Activated CD8-positive, alpha-beta memory T cell treated with anti-CD3 and anti-CD28 coated beads for 36 hours (primary cell): ENCODE measurements around the gene FFAR1. TPM values are rescaled to one million over a fixed set of nuclear protein-coding genes. Genes with fewer than 3 reads are reported as not detected.

Source experiments
- total RNA-seq, 2 experiments: library from RNA; stranded (reverse); gene quantifications; one replicate each; pipeline ENCODE4 v1.2.3, GENCODE V29; 2021

The FFAR1 gene
- total RNA-seq, 2 experiments from 2014 or later: not detected

Other genes with a start within 250 kb of the FFAR1 start
- not detected for gene FXYD3, start 232.1 kb upstream of the FFAR1 start, total RNA-seq
- not detected for gene LGI4, start 212.8 kb upstream of the FFAR1 start, total RNA-seq
- gene FXYD1, start 209.1 kb upstream of the FFAR1 start, total RNA-seq: not detected
- gene FXYD7, start 204.6 kb upstream of the FFAR1 start, total RNA-seq: not detected
- gene FXYD5, start 193.2 kb upstream of the FFAR1 start, total RNA-seq: 100 to 1,000 TPM; 286 to 292 TPM
- not detected for gene FAM187B, start 119.2 kb upstream of the FFAR1 start, total RNA-seq
- gene LSR, start 98.9 kb upstream of the FFAR1 start, total RNA-seq: 10 to 100 TPM; 25.1 to 25.3 TPM
- gene USF2, start 78.9 kb upstream of the FFAR1 start, total RNA-seq: 100 to 1,000 TPM; 106 to 112 TPM
- under 1 TPM; 0.48 to 0.55 TPM for gene HAMP, start 65.4 kb upstream of the FFAR1 start, total RNA-seq
- not detected for gene MAG, start 55.7 kb upstream of the FFAR1 start, total RNA-seq
- under 1 TPM; 0.13 to 0.23 TPM for gene CD22, start 18.7 kb upstream of the FFAR1 start, total RNA-seq
- gene FFAR3, start 10.6 kb downstream of the FFAR1 start, total RNA-seq: under 1 TPM; 0.38 to 0.42 TPM
- gene GPR42, start 23.2 kb downstream of the FFAR1 start, total RNA-seq: not detected
- not detected for gene FFAR2, start 100.4 kb downstream of the FFAR1 start, total RNA-seq
- not detected for gene KRTDAP, start 142.6 kb downstream of the FFAR1 start, total RNA-seq
- 1 to 10 TPM in 1 of 2 experiments, under 1 TPM in 1; 0.65 to 2.0 TPM for gene DMKN, start 165.7 kb downstream of the FFAR1 start, total RNA-seq
- not detected for gene SBSN, start 180.4 kb downstream of the FFAR1 start, total RNA-seq
- gene GAPDHS, start 185.6 kb downstream of the FFAR1 start, total RNA-seq: not detected
- gene TMEM147, start 197.7 kb downstream of the FFAR1 start, total RNA-seq: 100 to 1,000 TPM; 106 to 110 TPM
- gene ATP4A, start 215.8 kb downstream of the FFAR1 start, total RNA-seq: not detected
- gene PMIS2, start 238.3 kb downstream of the FFAR1 start, total RNA-seq: not detected